Heart left ventricle (tissue), 16 donors: ENCODE data around the gene SELENOV. TPM values are rescaled to one million over a fixed set of nuclear protein-coding genes. Genes with fewer than 3 reads are reported as not detected.

Source experiments
- ATAC-seq, 4 donors: fragments of 200-7000 bp; cut with Tn5 transposase; one replicate each; pipeline ENCODE4 v1.9.1; 2020 to 2022; ENCODE audit warnings: moderate library complexity in 4 of 4, mild to moderate bottlenecking in 3 of 4, moderate number of reproducible peaks in 1 of 4
- DNase-seq, 5 donors: peaks; one replicate each; pipeline ENCODE4 v3.0.0-alpha.2; 2020
- H3K27ac ChIP-seq, 12 donors: fragments of 200-600 bp; sonication (generic) in 4 of 12; one replicate each; pipeline versions ENCODE4 v1.5.0 to v1.8.0; 2016 to 2022; ENCODE audit warnings: mild to moderate bottlenecking in 2 of 12
- H3K27me3 ChIP-seq, 9 donors: fragments of 200-600 bp; sonication (generic) in 2 of 9; one replicate each; pipeline versions ENCODE4 v1.5.1 to v1.8.0; 2016 to 2022; ENCODE audit warnings: mild to moderate bottlenecking in 3 of 9
- H3K36me3 ChIP-seq, 9 donors: fragments of 200-600 bp; sonication (generic) in 2 of 9; one replicate each; pipeline versions ENCODE4 v1.5.0 to v1.8.0; 2018 to 2022; ENCODE audit warnings: mild to moderate bottlenecking in 2 of 9
- H3K4me1 ChIP-seq, 12 donors: fragments of 200-600 bp; sonication (generic) in 4 of 12; one replicate each; pipeline versions ENCODE4 v1.5.0 to v1.8.0; 2016 to 2022; ENCODE audit warnings: mild to moderate bottlenecking in 3 of 12
- H3K4me3 ChIP-seq, 12 donors: fragments of 200-600 bp; sonication (generic) in 4 of 12; one replicate each; pipeline versions ENCODE4 v1.5.0 to v1.8.0; 2017 to 2022; ENCODE audit warnings: mild to moderate bottlenecking in 9 of 12, moderate library complexity in 4 of 12
- H3K9me3 ChIP-seq, 12 donors: fragments of 200-600 bp; sonication (generic) in 4 of 12; one replicate each; pipeline versions ENCODE4 v1.5.0 to v1.8.0; 2016 to 2022; ENCODE audit warnings: mild to moderate bottlenecking in 1 of 12
- CTCF ChIP-seq, 12 donors: fragments of 200-600 bp; sonication (generic) in 4 of 12; IDR thresholded peaks; one replicate each; pipeline versions ENCODE4 v1.5.0 to v1.8.0; 2018 to 2022; ENCODE audit warnings: antibody characterized with exemption in 12 of 12, mild to moderate bottlenecking in 5 of 12
- POLR2A ChIP-seq, 2 donors: fragments of 450-650 bp; IDR thresholded peaks; one replicate each; pipeline ENCODE4 v1.6.1; 2017; ENCODE audit warnings: antibody characterized with exemption in 2 of 2, mild to moderate bottlenecking in 2 of 2, moderate library complexity in 2 of 2
- WGBS, 4 donors: extraction: QIAGEN DNeasy Blood & Tissue Kit in 2 of 4; methylation state at CpG; one replicate each; pipeline versions ENCODE4 v1.1.5 to v1.1.7; 2013 to 2018; 5-methylcytosine and 5-hydroxymethylcytosine counted together
- intact Hi-C, 10 donors: fragments of 100-400 bp; cut with DNase I; formaldehyde crosslinking; loops; one replicate each; pipeline versions ENCODE4 v1.11.1 to v1.14.2; 2022
- polyA plus RNA-seq, 2 donors: library from polyadenylated mRNA; stranded (reverse); fragments of 200-250 nt; gene quantifications; one replicate each; pipeline ENCODE4 v1.2.3, GENCODE V29; 2013
- total RNA-seq, 9 donors: library from RNA; depleted of rRNA in 2 of 9; stranded (reverse); fragments of >200 nt in 2 of 9; fragmentation: NEBNext Ultra II Directional in 3 of 9; extraction: Animal tissue kit (Norgen Biotek cat#: 25700) in 3 of 9; gene quantifications; one replicate each; pipeline versions ENCODE4 v1.1.0 to v1.2.4, GENCODE V29; 2016 to 2023
- donor health status: ischemic (EF 13 %, LVEDD 7.1; RV severe dilation, severe dysfunction).
- donor health status: healthy with polysubstance abuse.
- donor health status: DM: no; HTN: yes; CAD: no.
- donor health status: DM: no; HTN: no; CAD: no.
- donor health status: ischemic (EF 25% LVEDD 6.9; RV normal size, moderate dysfunction).
- donor health status: ischemic (EF 25% LVEDD 5.7; RV mildly dilated, moderate dysfunction).
- donor health status: healthy.
- donor health status: DM: yes; HTN: yes; CAD: no.
- donor health status: ischemic (EF 35%, LVEDD 5.7; RV mildly dilated, moderate dysfunction).
- donor health status: nonischemic (EF 11% LVEDD 7.7; RV severe dilation, severe dysfunction).
- donor health status: DM: yes; HTN: yes; CAD: no.
- donor health status: PGD.
- donor health status: ischemic (EF 29% LVEDD 5.4; RV normal size, mild dysfunction).
- donor health status: nonischemic (EF 23%, LVEDD 6.1; RV moderate dilation, normal function).

SELENOV gene
- total and polyA plus RNA-seq, 11 donors, result not detected

GRCh38 chr19:39483141-39483540 is 31.8 kb upstream of the SELENOV start:
- intact Hi-C loops, result loop anchor here in 1 of 10 donors (5.0 kb wide), 1 partner anchor 46 kb away; the partner anchor contains the start of gene RPS16
- TF ChIP-seq CTCF (IDR thresholded peaks at IDR 0.05) (no peak), POLR2A (IDR thresholded peaks at IDR 0.05) (no peak)
- no peaks in the 10 kb centered on the region for H3K9me3 ChIP-seq
- no peak overlapping the region for H3K4me3 ChIP-seq
- no peak for ATAC-seq
- no peak for DNase-seq
- WGBS, 4 donors, result 73 to 89% (median 87%) methylated on average over 6 of the region's 6 CpGs
- H3K27me3 ChIP-seq, result no peaks in the 10 kb centered on the region
- H3K27ac ChIP-seq, result no peak overlapping the region
- peaks cover 0 to 19% (median 15%) of the 10 kb centered on the region in 12 donors for H3K4me1 ChIP-seq
- peaks cover 0 to 55% (median 51%) of the 10 kb centered on the region in 9 donors for H3K36me3 ChIP-seq

GRCh38 chr19:39489756-39490155 is 25.2 kb upstream of the SELENOV start:
- intact Hi-C loops, result no loop called here
- no peak overlapping the region for H3K27ac ChIP-seq
- no peak overlapping the region for H3K4me3 ChIP-seq
- 76 to 84% (median 81%) methylated on average over 10 of the region's 10 CpGs for WGBS, 4 donors
- DNase-seq (no peak), ATAC-seq (no peak)
- TF ChIP-seq CTCF (IDR thresholded peaks at IDR 0.05), result no peak
- TF ChIP-seq POLR2A (IDR thresholded peaks at IDR 0.05), result no peak
- no peaks in the 10 kb centered on the region for H3K4me1 ChIP-seq
- no peaks in the 10 kb centered on the region for H3K27me3 ChIP-seq
- peaks cover 0 to 75% (median 71%) of the 10 kb centered on the region in 9 donors for H3K36me3 ChIP-seq
- no peaks in the 10 kb centered on the region for H3K9me3 ChIP-seq

- WGBS, 4 donors, result 92 to 98% (median 95%) methylated on average over 6 of the region's 6 CpGs
- peaks cover 0 to 16% (median 9%) of the 10 kb centered on the region in 9 donors for H3K27me3 ChIP-seq
- TF ChIP-seq CTCF (IDR thresholded peaks at IDR 0.05) (no peak), POLR2A (IDR thresholded peaks at IDR 0.05) (no peak)
- H3K4me3 ChIP-seq, result no peak overlapping the region
- no peak overlapping the region for H3K27ac ChIP-seq
- DNase-seq, result no peak
- peaks cover 0 to 50% (median 48%) of the 10 kb centered on the region in 9 donors for H3K36me3 ChIP-seq
- no peaks in the 10 kb centered on the region for H3K4me1 ChIP-seq
- no peaks in the 10 kb centered on the region for H3K9me3 ChIP-seq
- intact Hi-C loops, result no loop called here
- no peak for ATAC-seq
These were observed 22.7 kb upstream of the SELENOV start for GRCh38 chr19:39492225-39492624.

GRCh38 chr19:39492788-39493187 is 22.2 kb upstream of the SELENOV start:
- Histone ChIP-seq H3K4me1 (peaks cover 0 to 4% (median 3%) of the 10 kb centered on the region in 12 donors), H3K36me3 (peaks cover 0 to 45% (median 42%) of the 10 kb centered on the region in 9 donors), H3K9me3 (no peaks in the 10 kb centered on the region), H3K27ac (no peak overlapping the region), H3K27me3 (peaks cover 3 to 21% (median 14%) of the 10 kb centered on the region in 9 donors), H3K4me3 (no peak overlapping the region)
- DNase-seq, result no peak
- TF ChIP-seq CTCF (IDR thresholded peaks at IDR 0.05) (no peak), POLR2A (IDR thresholded peaks at IDR 0.05) (no peak)
- 81 to 88% (median 86%) methylated on average over 3 of the region's 3 CpGs for WGBS, 4 donors
- intact Hi-C loops, result no loop called here
- ATAC-seq, result no peak
